Uterus (tissue), 4 donors: ENCODE measurements around the gene KYNU. TPM values are rescaled to one million over a fixed set of nuclear protein-coding genes. Genes with fewer than 3 reads are reported as not detected.

Experiments used
- DNase-seq, 2 donors: peaks; one replicate each; pipeline ENCODE4 v3.0.0-alpha.2; 2019 to 2020
- H3K27ac ChIP-seq, 2 donors: fragments of 200-600 bp; sonication (generic); 1 replicate in 1 of 2; 2 replicates in 1 of 2; pipeline ENCODE4 v1.5.1; 2016 to 2018
- H3K27me3 ChIP-seq, 2 donors: fragments of 200-600 bp; sonication (generic); one replicate each; pipeline ENCODE4 v1.5.1; 2018 to 2019; ENCODE audit warnings: control low read depth in 1 of 2
- H3K36me3 ChIP-seq, 2 donors: fragments of 200-600 bp; sonication (generic); one replicate each; pipeline ENCODE4 v1.5.1; 2019; ENCODE audit warnings: control low read depth in 1 of 2
- H3K4me1 ChIP-seq, 2 donors: fragments of 200-600 bp; sonication (generic); one replicate each; pipeline ENCODE4 v1.5.1; 2018 to 2019; ENCODE audit warnings: control low read depth in 1 of 2
- H3K4me3 ChIP-seq, 2 donors: fragments of 200-600 bp; sonication (generic); 1 replicate in 1 of 2; 2 replicates in 1 of 2; pipeline ENCODE4 v1.5.1; 2018 to 2019; ENCODE audit warnings: mild to moderate bottlenecking in 1 of 2
- H3K9me3 ChIP-seq, 2 donors: fragments of 200-600 bp; sonication (generic); one replicate each; pipeline ENCODE4 v1.5.1; 2019; ENCODE audit warnings: control low read depth in 1 of 2
- CTCF ChIP-seq, 4 experiments: fragments of 200-600 bp in 2 of 4; fragments of 450-650 bp in 2 of 4; sonication (generic) in 2 of 4; IDR thresholded peaks; one replicate each; pipeline ENCODE4 v1.5.1; 2016 to 2019; ENCODE audit warnings: antibody characterized with exemption in 4 of 4, mild to moderate bottlenecking in 2 of 4, moderate library complexity in 1 of 4
- POLR2A ChIP-seq, 2 donors: fragments of 450-650 bp; IDR thresholded peaks; one replicate each; pipeline ENCODE4 v1.6.1; 2016; ENCODE audit warnings: antibody characterized with exemption in 2 of 2, mild to moderate bottlenecking in 1 of 2, moderate library complexity in 1 of 2
- intact Hi-C: fragments of 100-400 bp; cut with DNase I; formaldehyde crosslinking; loops from one replicate; pipeline ENCODE4 v1.15.1; 2023; ENCODE audit warnings: low total_unique reads
- total RNA-seq, 4 donors: library from RNA; depleted of rRNA in 3 of 4; stranded (reverse); fragments of >200 nt in 3 of 4; gene quantifications; one replicate each; pipeline versions ENCODE4 v1.1.0 to v1.2.4, GENCODE V29; 2014 to 2023
- donor health status: DM: yes; HTN: yes; CAD: no.

The KYNU gene
- total RNA-seq, 4 donors from 2014 or later, result 1.9 to 5.3 (median 2.1) TPM; not detected in 1

DNA sequence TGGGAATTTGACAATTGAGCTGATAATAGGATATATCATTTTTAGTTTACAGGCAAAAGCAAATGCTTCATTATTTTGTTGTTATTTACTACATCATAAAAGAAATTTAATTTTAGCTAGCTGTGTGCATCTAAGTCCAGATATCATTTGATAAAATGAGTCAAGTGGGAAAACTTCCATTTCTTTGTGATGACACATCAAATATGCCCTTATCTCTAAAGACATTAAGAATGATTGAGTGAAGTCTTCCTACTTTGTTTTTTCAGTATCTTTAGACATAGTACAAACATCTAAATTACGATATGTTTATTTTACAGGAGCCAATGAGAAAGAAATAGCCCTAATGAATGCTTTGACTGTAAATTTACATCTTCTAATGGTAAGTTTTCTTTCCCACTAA, 77.0 kb downstream of the KYNU start:
- Histone ChIP-seq H3K27ac (no peak overlapping the region), H3K4me1 (no peaks in the 10 kb centered on the region), H3K36me3 (no peaks in the 10 kb centered on the region), H3K4me3 (no peak overlapping the region), H3K9me3 (no peaks in the 10 kb centered on the region), H3K27me3 (no peaks in the 10 kb centered on the region)
- TF ChIP-seq CTCF (IDR thresholded peaks at IDR 0.05) (no peak), POLR2A (IDR thresholded peaks at IDR 0.05) (no peak)
- DNase-seq, result no peak
- intact Hi-C loops, result no loop called here

DNA sequence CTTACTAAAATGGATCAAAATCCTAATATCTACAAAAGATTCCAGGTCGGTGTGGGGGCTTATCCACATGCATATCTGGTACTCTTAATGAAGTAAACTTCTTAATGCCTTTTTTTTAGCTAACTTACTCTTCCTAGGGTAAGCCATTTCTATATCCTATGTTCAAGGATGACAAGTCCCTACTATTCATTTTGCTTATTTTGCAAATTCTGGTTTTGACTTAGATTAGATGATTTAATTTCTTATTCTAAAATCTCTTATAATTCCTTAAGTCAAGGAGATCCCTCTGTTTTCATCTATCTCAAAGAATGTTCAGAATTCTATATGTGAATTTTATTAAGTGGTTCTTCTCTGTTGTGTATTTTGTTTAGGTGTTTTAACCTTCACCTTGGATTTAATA, 79.7 kb downstream of the KYNU start:
- no peak overlapping the region for H3K4me3 ChIP-seq
- no peak overlapping the region for H3K27ac ChIP-seq
- H3K9me3 ChIP-seq, result no peaks in the 10 kb centered on the region
- H3K4me1 ChIP-seq, result no peaks in the 10 kb centered on the region
- H3K36me3 ChIP-seq, result no peaks in the 10 kb centered on the region
- no peak for DNase-seq
- intact Hi-C loops, result no loop called here
- H3K27me3 ChIP-seq, result no peaks in the 10 kb centered on the region
- TF ChIP-seq CTCF (IDR thresholded peaks at IDR 0.05) (no peak), POLR2A (IDR thresholded peaks at IDR 0.05) (no peak)

GRCh38 chr2:142961202-142961601, 83.7 kb downstream of the KYNU start:
- no peak overlapping the region for H3K27ac ChIP-seq
- DNase-seq, result no peak
- no peaks in the 10 kb centered on the region for H3K4me1 ChIP-seq
- TF ChIP-seq POLR2A (IDR thresholded peaks at IDR 0.05) (no peak), CTCF (IDR thresholded peaks at IDR 0.05) (no peak)
- intact Hi-C loops, result no loop called here
- H3K4me3 ChIP-seq, result no peak overlapping the region
- no peaks in the 10 kb centered on the region for H3K36me3 ChIP-seq
- no peaks in the 10 kb centered on the region for H3K9me3 ChIP-seq
- H3K27me3 ChIP-seq, result no peaks in the 10 kb centered on the region

DNA sequence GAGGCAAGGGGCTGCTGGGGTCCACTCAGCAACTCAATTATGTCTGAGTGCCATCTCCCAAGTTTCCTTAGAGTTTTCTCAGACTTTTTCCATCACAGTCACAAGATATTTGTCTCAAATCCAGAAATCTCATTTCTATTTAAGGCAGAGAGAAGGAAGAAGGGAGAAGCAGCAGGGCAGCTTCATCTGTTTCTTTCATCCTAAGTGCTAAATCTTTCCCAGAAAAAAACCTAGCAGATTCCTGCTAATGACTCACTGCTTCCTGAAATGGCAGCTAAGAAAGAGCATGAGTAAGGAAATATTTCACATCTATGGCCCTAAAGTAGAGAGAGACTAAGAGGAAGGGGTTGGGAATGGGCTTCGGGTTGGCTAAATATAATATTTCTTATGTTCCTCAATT, 88.0 kb downstream of the KYNU start:
- intact Hi-C loops, result no loop called here

DNA sequence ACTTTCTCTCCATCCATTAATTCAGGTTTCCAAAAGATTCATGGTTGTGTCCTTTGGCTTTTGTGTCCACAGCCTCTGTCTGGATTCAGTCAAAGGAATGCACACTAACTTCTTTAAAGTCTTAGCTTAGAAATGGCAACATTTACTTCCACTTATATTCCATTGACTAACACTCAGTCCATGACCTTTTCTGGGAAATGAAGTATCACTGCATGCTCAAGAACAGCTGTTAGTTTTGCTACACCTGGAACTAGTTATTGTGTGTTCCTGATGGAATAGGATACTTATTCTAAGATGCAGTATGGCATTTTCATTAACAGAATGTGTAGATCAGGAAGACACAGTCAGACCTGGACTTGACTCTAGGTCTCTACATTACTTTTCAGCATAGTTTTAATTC, 88.8 kb downstream of the KYNU start:
- Histone ChIP-seq H3K36me3 (no peaks in the 10 kb centered on the region), H3K4me3 (no peak overlapping the region), H3K27me3 (no peaks in the 10 kb centered on the region), H3K27ac (no peak overlapping the region), H3K9me3 (no peaks in the 10 kb centered on the region), H3K4me1 (no peaks in the 10 kb centered on the region)
- no peak for DNase-seq
- TF ChIP-seq CTCF (IDR thresholded peaks at IDR 0.05) (no peak), POLR2A (IDR thresholded peaks at IDR 0.05) (no peak)
- intact Hi-C loops, result no loop called here

More for the DNA sequence above, 88.0 kb downstream of the KYNU start:
- TF ChIP-seq CTCF (IDR thresholded peaks at IDR 0.05), result no peak
- no peak for TF ChIP-seq POLR2A (IDR thresholded peaks at IDR 0.05)
- H3K4me1 ChIP-seq, result no peaks in the 10 kb centered on the region
- H3K4me3 ChIP-seq, result no peak overlapping the region
- H3K27ac ChIP-seq, result no peak overlapping the region
- no peak for DNase-seq
- H3K9me3 ChIP-seq, result no peaks in the 10 kb centered on the region
- no peaks in the 10 kb centered on the region for H3K27me3 ChIP-seq
- no peaks in the 10 kb centered on the region for H3K36me3 ChIP-seq
